B cell (primary cell): ENCODE results near the gene MCRS1. TPM values are rescaled to one million over a fixed set of nuclear protein-coding genes. Genes with fewer than 3 reads are reported as not detected.

Source experiments
- ATAC-seq: fragments of 200-7000 bp; cut with Tn5 transposase; one replicate; pipeline ENCODE4 v1.10.0; 2021; ENCODE audit warnings: low read depth, mild to moderate bottlenecking, moderate number of reproducible peaks, moderate library complexity
- CTCF ChIA-PET: fragments of 350-600 bp; sonication (Branson Sonifier 250); formaldehyde crosslinking; loops from one replicate; lab custom pipeline; 2021; ENCODE audit warnings: antibody characterized with exemption, inconsistent platforms; lab: Charles Lee
- POLR2A ChIA-PET: fragments of 350-600 bp; sonication (Branson Sonifier 250); formaldehyde crosslinking; loops from one replicate; lab custom pipeline; 2021; ENCODE audit warnings: antibody characterized with exemption; lab: Charles Lee
- DNase-seq: peaks from one replicate; pipeline ENCODE4 v3.0.0; 2013
- H2AFZ ChIP-seq: 2 replicates; pipeline ENCODE4 v1.6.1; 2012; ENCODE audit warnings: mild to moderate bottlenecking, low read depth, low read length; ENCODE audit not compliant: insufficient read depth, poor library complexity, severe bottlenecking
- H3K27ac ChIP-seq, 2 donors: 1 replicate in 1 of 2; 2 replicates in 1 of 2; pipeline ENCODE4 v1.5.1; 2012 to 2013; ENCODE audit warnings: low read length in 2 of 2, mild to moderate bottlenecking in 2 of 2, moderate library complexity in 1 of 2
- H3K27me3 ChIP-seq, 4 experiments: fragments of 200-600 bp in 1 of 4; sonication (generic) in 1 of 4; replicated peaks in 1 of 4; 1 replicate in 2 of 4; 2 replicates in 2 of 4; pipeline versions ENCODE4 v1.6.1 to v1.7.0; 2013 to 2016; ENCODE audit warnings: low read length in 3 of 4, mild to moderate bottlenecking in 2 of 4, mixed read lengths in 1 of 4, moderate library complexity in 1 of 4; ENCODE audit not compliant: insufficient read depth in 4 of 4, control insufficient read depth in 3 of 4; ENCODE audit errors: control extremely low read depth in 1 of 4
- H3K36me3 ChIP-seq, 2 experiments: replicated peaks in 1 of 2; 1 replicate in 1 of 2; 2 replicates in 1 of 2; pipeline versions ENCODE4 v1.6.1 to v1.7.1; 2013; ENCODE audit warnings: low read length in 1 of 2; ENCODE audit not compliant: insufficient read depth in 2 of 2, control insufficient read depth in 1 of 2; ENCODE audit errors: control extremely low read depth in 1 of 2, extremely low read depth in 1 of 2
- H3K4me1 ChIP-seq, 2 donors: fragments of 200-600 bp in 1 of 2; sonication (generic) in 1 of 2; 1 replicate in 1 of 2; 2 replicates in 1 of 2; pipeline versions ENCODE4 v1.5.1 to v1.6.1; 2013 to 2017; ENCODE audit warnings: low read length in 2 of 2; ENCODE audit not compliant: control insufficient read depth in 2 of 2, insufficient read depth in 2 of 2
- H3K4me2 ChIP-seq: replicated peaks from 2 replicates; pipeline ENCODE3; 2012; ENCODE audit warnings: mild to moderate bottlenecking, low read depth, low read length; ENCODE audit not compliant: poor library complexity, severe bottlenecking
- H3K4me3 ChIP-seq, 5 experiments: fragments of 200-600 bp in 1 of 5; sonication (generic) in 1 of 5; 1 replicate in 3 of 5; 2 replicates in 2 of 5; pipeline versions ENCODE4 v1.5.1 to v1.7.0; 2011 to 2016; ENCODE audit warnings: low read length in 4 of 5, mild to moderate bottlenecking in 4 of 5, low read depth in 2 of 5, control low read depth in 1 of 5, moderate library complexity in 1 of 5; ENCODE audit not compliant: insufficient read depth in 1 of 5; ENCODE audit errors: control extremely low read depth in 1 of 5, extremely low read depth in 1 of 5
- H3K79me2 ChIP-seq: fragments of 200-600 bp; sonication (generic); one replicate; pipeline ENCODE4 v1.6.0; 2016; ENCODE audit warnings: low read length; ENCODE audit not compliant: control insufficient read depth, insufficient read depth
- H3K9ac ChIP-seq: fragments of 200-600 bp; sonication (generic); 2 replicates; pipeline ENCODE4 v1.6.1; 2017; ENCODE audit warnings: mild to moderate bottlenecking, low read length, moderate library complexity
- H3K9me3 ChIP-seq, 3 donors: one replicate each; pipeline versions ENCODE4 v1.6.1 to v1.7.1; 2013; ENCODE audit warnings: low read length in 2 of 3; ENCODE audit not compliant: control insufficient read depth in 2 of 3, insufficient read depth in 1 of 3; ENCODE audit errors: control extremely low read depth in 1 of 3
- H4K20me1 ChIP-seq: 2 replicates; pipeline ENCODE4 v1.6.0; 2012; ENCODE audit warnings: mild to moderate bottlenecking, low read length; ENCODE audit not compliant: insufficient read depth, control insufficient read depth, poor library complexity, severe bottlenecking
- H3K27ac Mint-ChIP-seq: one replicate; pipeline ENCODE4 v1.8.0; 2021; ENCODE audit warnings: mixed read lengths
- H3K27me3 Mint-ChIP-seq: one replicate; pipeline ENCODE4 v1.8.0; 2021; ENCODE audit warnings: mixed read lengths
- H3K4me1 Mint-ChIP-seq: one replicate; pipeline ENCODE4 v1.8.0; 2021; ENCODE audit warnings: mixed read lengths
- H3K4me3 Mint-ChIP-seq: one replicate; pipeline ENCODE4 v1.8.0; 2021; ENCODE audit warnings: mixed read lengths
- H3K9me3 Mint-ChIP-seq: one replicate; pipeline ENCODE4 v1.8.0; 2022; ENCODE audit warnings: mixed read lengths; ENCODE audit not compliant: insufficient read depth
- CTCF ChIP-seq: fragments of 200-600 bp; IDR thresholded peaks from one replicate; pipeline ENCODE4 v1.8.0; 2022; ENCODE audit warnings: antibody characterized with exemption, mild to moderate bottlenecking
- EZH2 ChIP-seq: IDR thresholded peaks from 2 replicates; pipeline ENCODE4 v1.6.1; 2012; ENCODE audit warnings: borderline replicate concordance, low read depth, mild to moderate bottlenecking, moderate library complexity, low read length; ENCODE audit not compliant: insufficient read depth, poor library complexity, severe bottlenecking
- WGBS: methylation state at CpG from one replicate; pipeline ENCODE4 v1.1.5; 2013; ENCODE audit warnings: missing lambda C conversion rate; ENCODE audit not compliant: insufficient coverage; 5-methylcytosine and 5-hydroxymethylcytosine counted together
- intact Hi-C: fragments of 100-400 bp; cut with micrococcal nuclease; formaldehyde crosslinking; loops from one replicate; pipeline ENCODE4 v1.10.0; 2022
- polyA plus RNA-seq: library from polyadenylated mRNA; depleted of rRNA; stranded (reverse); fragments of >200 nt; gene quantifications from 2 replicates; pipeline ENCODE4 v1.2.3, GENCODE V29; 2012
- total RNA-seq, 2 donors: library from RNA; stranded (reverse); fragments of 120-200 nt in 1 of 2; gene quantifications; 1 replicate in 1 of 2; 2 replicates in 1 of 2; pipeline versions ENCODE4 v1.2.3 to v1.2.4, GENCODE V29; 2013 to 2022

MCRS1 gene
- total and polyA plus RNA-seq, 2 donors (not counting 1 experiment from before 2014, with no cell fraction given) = 81.1 to 107 TPM

DNA sequence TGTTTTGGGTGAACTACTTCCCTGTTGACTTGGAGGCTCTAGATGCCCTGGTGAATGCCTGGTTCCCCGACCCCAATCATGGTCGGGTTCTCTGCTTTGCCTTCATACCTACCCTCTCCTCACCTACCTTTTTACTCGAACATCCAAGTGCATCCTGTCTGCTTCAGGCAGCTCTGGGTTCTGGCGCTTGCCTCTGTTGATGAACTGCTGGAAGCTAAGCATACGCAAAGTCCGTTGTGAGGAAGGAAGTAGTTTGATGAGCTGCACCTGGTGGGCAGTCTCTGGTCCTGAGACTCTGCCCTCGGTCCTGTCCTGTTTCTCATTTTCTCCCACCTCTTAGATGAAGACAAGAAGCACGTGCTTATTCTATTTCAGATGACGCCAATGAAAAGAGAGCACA is 15.5 kb downstream of the MCRS1 start:
- Histone ChIP-seq H4K20me1 (no peaks in the 10 kb centered on the region), H3K9me3 (no peaks in the 10 kb centered on the region), H3K4me3 (no peak overlapping the region), H3K27me3 (peaks cover 0 to 28% (median 12%) of the 10 kb centered on the region in 4 experiments), H3K36me3 (peaks cover 0 to 5% of the 10 kb centered on the region in 2 experiments), H2AFZ (peak overlapping the region; percentile 55), H3K4me1 (peaks cover 13 to 15% of the 10 kb centered on the region in 2 donors), H3K4me2 (no peak overlapping the region), H3K79me2 (no peaks in the 10 kb centered on the region), H3K9ac (no peak overlapping the region), H3K27ac (no peak overlapping the region)
- WGBS = 38% methylated on average over 4 of the region's 9 CpGs
- intact Hi-C loops = loop anchor here (5.0 kb wide), 1 partner anchor 155 kb away; the partner anchor contains the start of gene FMNL3
- POLR2A ChIA-PET = no interaction called here
- no peak for ATAC-seq
- CTCF ChIA-PET = interaction anchor here (1.1 to 5.4 kb wide), 9 partner anchors 8 to 225 kb away, joined by 3 to 38 read pairs (median 6); no protein-coding TSS in a partner anchor
- Mint-ChIP-seq H3K27me3 (peaks cover 13% of the 10 kb centered on the region), H3K27ac (no peak overlapping the region), H3K9me3 (no peaks in the 10 kb centered on the region), H3K4me1 (peaks cover 8% of the 10 kb centered on the region), H3K4me3 (no peak overlapping the region)
- TF ChIP-seq EZH2 (no peak), CTCF (no peak)
- peak; percentile 12 for DNase-seq

GRCh38 chr12:49552014-49552413 is 15.9 kb downstream of the MCRS1 start:
- no peak overlapping the region for H3K9ac ChIP-seq
- peaks cover 13 to 15% of the 10 kb centered on the region in 2 donors for H3K4me1 ChIP-seq
- peak overlapping the region; percentile 55 for H2AFZ ChIP-seq
- H3K27ac ChIP-seq = no peak overlapping the region
- no peaks in the 10 kb centered on the region for H4K20me1 ChIP-seq
- Mint-ChIP-seq H3K27me3 (peaks cover 17% of the 10 kb centered on the region), H3K9me3 (no peaks in the 10 kb centered on the region), H3K4me1 (peaks cover 8% of the 10 kb centered on the region), H3K4me3 (no peak overlapping the region), H3K27ac (no peak overlapping the region)
- H3K4me3 ChIP-seq = no peak overlapping the region
- intact Hi-C loops = loop anchor here (5.0 kb wide), 1 partner anchor 155 kb away; the partner anchor contains the start of gene FMNL3
- 87% methylated on average over 6 of the region's 7 CpGs for WGBS
- DNase-seq = no peak
- peaks cover 0 to 33% (median 14%) of the 10 kb centered on the region in 4 experiments for H3K27me3 ChIP-seq
- no peaks in the 10 kb centered on the region for H3K9me3 ChIP-seq
- no peak overlapping the region for H3K4me2 ChIP-seq
- TF ChIP-seq CTCF = no peak
- no peak for TF ChIP-seq EZH2
- POLR2A ChIA-PET = no interaction called here
- no peaks in the 10 kb centered on the region for H3K79me2 ChIP-seq
- no peak for ATAC-seq
- H3K36me3 ChIP-seq = peaks cover 0 to under 1% of the 10 kb centered on the region in 2 experiments
- CTCF ChIA-PET = interaction anchor here (0.6 to 5.4 kb wide), 6 partner anchors 15 to 199 kb away, joined by 3 to 38 read pairs (median 3); no protein-coding TSS in a partner anchor
